Right lobe of liver (tissue), 4 donors: Measurements from ENCODE around the gene CCSER1.

Experiments used
- CTCF ChIP-seq, 4 donors: fragments of 200-600 bp in 3 of 4; fragments of 450-650 bp in 1 of 4; IDR thresholded peaks; one replicate each; pipeline versions ENCODE4 v1.5.1 to v1.8.0; 2016 to 2022; ENCODE audit warnings: antibody characterized with exemption in 4 of 4, mild to moderate bottlenecking in 2 of 4
- POLR2A ChIP-seq: fragments of 450-650 bp; IDR thresholded peaks from one replicate; pipeline ENCODE4 v1.6.1; 2017; ENCODE audit warnings: antibody characterized with exemption, mild to moderate bottlenecking
- donor health status: DM: no; HTN: no; CAD: no.
- donor health status: DM: no; HTN: no; CAD: no.
- donor health status: DM: no; HTN: yes; CAD: no.

GRCh38 chr4:90792696-90793095 lies 665.5 kb downstream of the CCSER1 start:
- TF ChIP-seq CTCF (IDR thresholded peaks at IDR 0.05) (no peak), POLR2A (no peak)
